ENCODE results near the gene CHAF1B. TPM values are rescaled to one million over a fixed set of nuclear protein-coding genes. Genes with fewer than 3 reads are reported as not detected.

The CHAF1B gene
- total RNA-seq, 2 donors from 2014 or later: 0.33 to 1.2 TPM

GRCh38 chr21:36424592-36424991 lies 39.4 kb downstream of the CHAF1B start:
- Histone ChIP-seq H3K4me1 (peaks cover 0 to 21% of the 10 kb centered on the region in 2 donors), H3K27me3 (no peaks in the 10 kb centered on the region), H3K9me3 (no peaks in the 10 kb centered on the region), H3K36me3 (no peaks in the 10 kb centered on the region), H3K27ac (no peak overlapping the region), H3K4me3 (no peak overlapping the region)
- no peak for DNase-seq (ENCODE audit: low spot score)
- no peak for TF ChIP-seq CTCF (IDR thresholded peaks at IDR 0.05)

- no peak for TF ChIP-seq CTCF (IDR thresholded peaks at IDR 0.05)
- no peak overlapping the region for H3K4me3 ChIP-seq
- no peak for DNase-seq (ENCODE audit: low spot score)
These were observed 40.1 kb downstream of the CHAF1B start for GRCh38 chr21:36425286-36425685.

GRCh38 chr21:36427502-36427901 lies 42.3 kb downstream of the CHAF1B start:
- Histone ChIP-seq H3K27ac (no peak overlapping the region), H3K4me1 (peaks cover 0 to 22% of the 10 kb centered on the region in 2 donors), H3K36me3 (no peaks in the 10 kb centered on the region), H3K9me3 (no peaks in the 10 kb centered on the region), H3K4me3 (no peak overlapping the region), H3K27me3 (no peaks in the 10 kb centered on the region)
- DNase-seq (ENCODE audit: low spot score): no peak
- no peak for TF ChIP-seq CTCF (IDR thresholded peaks at IDR 0.05)

More at GRCh38 chr21:36425286-36425685, 40.1 kb downstream of the CHAF1B start:
- Histone ChIP-seq H3K36me3 (no peaks in the 10 kb centered on the region), H3K4me1 (peaks cover 0 to 17% of the 10 kb centered on the region in 2 donors), H3K9me3 (no peaks in the 10 kb centered on the region), H3K27ac (no peak overlapping the region), H3K27me3 (no peaks in the 10 kb centered on the region)

- H3K4me3 ChIP-seq: no peak overlapping the region
- peak overlapping the region; percentile 76 to 79 for H3K27ac ChIP-seq
- H3K4me1 ChIP-seq: peaks cover 0 to 22% of the 10 kb centered on the region in 2 donors
- H3K36me3 ChIP-seq: no peaks in the 10 kb centered on the region
- H3K9me3 ChIP-seq: no peaks in the 10 kb centered on the region
- DNase-seq (ENCODE audit: low spot score): no peak
- TF ChIP-seq CTCF (IDR thresholded peaks at IDR 0.05): no peak
- no peaks in the 10 kb centered on the region for H3K27me3 ChIP-seq
These were observed 43.7 kb downstream of the CHAF1B start for GRCh38 chr21:36428761-36429432.

- peak overlapping the region; percentile 31 to 37 for H3K4me3 ChIP-seq
- peak; percentile 95 for DNase-seq (ENCODE audit: low spot score)
- H3K27me3 ChIP-seq: no peaks in the 10 kb centered on the region
- H3K4me1 ChIP-seq: peaks cover 0 to 22% of the 10 kb centered on the region in 2 donors
- TF ChIP-seq CTCF (IDR thresholded peaks at IDR 0.05): no peak
- no peaks in the 10 kb centered on the region for H3K9me3 ChIP-seq
- peak overlapping the region; percentile 76 to 79 for H3K27ac ChIP-seq
- no peaks in the 10 kb centered on the region for H3K36me3 ChIP-seq
These were observed 44.9 kb downstream of the CHAF1B start for GRCh38 chr21:36429947-36430546.
